Mesendoderm (in vitro differentiated cells): ENCODE results near the gene GPR158. TPM values are rescaled to one million over a fixed set of nuclear protein-coding genes. Genes with fewer than 3 reads are reported as not detected.

ENCODE experiments used
- DNase-seq: peaks from one replicate; pipeline ENCODE4 v3.0.0; 2013
- H2AK5ac ChIP-seq: 2 replicates; pipeline ENCODE4 v1.6.1; 2013; ENCODE audit warnings: low read length, inconsistent platforms
- H2BK120ac ChIP-seq: 2 replicates; pipeline ENCODE4 v1.6.1; 2013; ENCODE audit warnings: low read depth, mild to moderate bottlenecking, low read length, moderate library complexity, mixed read lengths
- H2BK15ac ChIP-seq: replicated peaks from 2 replicates; pipeline ENCODE4 v1.6.1; 2013; ENCODE audit warnings: low read depth, mild to moderate bottlenecking, moderate library complexity
- H2BK5ac ChIP-seq: 2 replicates; pipeline ENCODE4 v1.6.1; 2013; ENCODE audit warnings: low read length, inconsistent platforms
- H3K18ac ChIP-seq: 2 replicates; pipeline ENCODE4 v1.6.1; 2013; ENCODE audit warnings: mild to moderate bottlenecking, low read length, mixed read lengths
- H3K23ac ChIP-seq: one replicate; pipeline ENCODE4 v1.6.1; 2013; ENCODE audit warnings: low read length
- H3K27ac ChIP-seq: 2 replicates; pipeline ENCODE4 v1.5.1; 2013; ENCODE audit warnings: low read depth, mild to moderate bottlenecking, inconsistent platforms, low read length, moderate library complexity
- H3K27me3 ChIP-seq: 2 replicates; pipeline ENCODE4 v1.6.1; 2013; ENCODE audit warnings: low read length, control low read depth, mild to moderate bottlenecking, inconsistent platforms; ENCODE audit not compliant: insufficient read depth, poor library complexity
- H3K36me3 ChIP-seq: 2 replicates; pipeline ENCODE4 v1.6.1; 2013; ENCODE audit warnings: low read length, inconsistent platforms; ENCODE audit not compliant: control insufficient read depth, insufficient read depth
- H3K4ac ChIP-seq: one replicate; pipeline ENCODE4 v1.6.1; 2013; ENCODE audit warnings: low read depth, mild to moderate bottlenecking, low read length, moderate library complexity
- H3K4me1 ChIP-seq: 2 replicates; pipeline ENCODE4 v1.6.1; 2013; ENCODE audit warnings: low read depth, low read length, inconsistent platforms; ENCODE audit not compliant: control insufficient read depth
- H3K4me2 ChIP-seq: 2 replicates; pipeline ENCODE4 v1.6.1; 2013; ENCODE audit warnings: low read length
- H3K4me3 ChIP-seq: 2 replicates; pipeline ENCODE4 v1.5.1; 2013; ENCODE audit warnings: mild to moderate bottlenecking, low read length
- H3K56ac ChIP-seq: one replicate; pipeline ENCODE4 v1.6.1; 2013; ENCODE audit warnings: low read length
- H3K79me1 ChIP-seq: 2 replicates; pipeline ENCODE4 v1.6.1; 2013; ENCODE audit warnings: low read length, inconsistent platforms
- H3K79me2 ChIP-seq: 2 replicates; pipeline ENCODE4 v1.6.1; 2013; ENCODE audit warnings: mild to moderate bottlenecking, low read length; ENCODE audit not compliant: control insufficient read depth, insufficient read depth
- H3K9ac ChIP-seq: 2 replicates; pipeline ENCODE4 v1.6.1; 2013; ENCODE audit warnings: low read length, inconsistent platforms
- H4K5ac ChIP-seq: one replicate; pipeline ENCODE4 v1.6.1; 2013; ENCODE audit warnings: low read length
- H4K8ac ChIP-seq: one replicate; pipeline ENCODE4 v1.6.1; 2013; ENCODE audit warnings: low read depth, mild to moderate bottlenecking, control low read depth, low read length, moderate library complexity
- WGBS: extraction: QIAGEN DNeasy Blood & Tissue Kit; methylation state at CpG from one replicate; pipeline ENCODE4 v1.1.7; 2013; ENCODE audit warnings: low lambda C conversion rate, missing lambda C conversion rate; ENCODE audit not compliant: insufficient coverage; ENCODE audit errors: extremely low coverage; 5-methylcytosine and 5-hydroxymethylcytosine counted together
- polyA plus RNA-seq, 2 experiments: library from polyadenylated mRNA; stranded (reverse); fragments of 200-250 nt; gene quantifications; one replicate each; pipeline ENCODE4 v1.2.3, GENCODE V29; 2013

Gene GPR158
- polyA plus RNA-seq (2013, experiment 1 of 2), result 0.18 TPM
- polyA plus RNA-seq (2013, experiment 2 of 2), result 0.18 TPM

DNA sequence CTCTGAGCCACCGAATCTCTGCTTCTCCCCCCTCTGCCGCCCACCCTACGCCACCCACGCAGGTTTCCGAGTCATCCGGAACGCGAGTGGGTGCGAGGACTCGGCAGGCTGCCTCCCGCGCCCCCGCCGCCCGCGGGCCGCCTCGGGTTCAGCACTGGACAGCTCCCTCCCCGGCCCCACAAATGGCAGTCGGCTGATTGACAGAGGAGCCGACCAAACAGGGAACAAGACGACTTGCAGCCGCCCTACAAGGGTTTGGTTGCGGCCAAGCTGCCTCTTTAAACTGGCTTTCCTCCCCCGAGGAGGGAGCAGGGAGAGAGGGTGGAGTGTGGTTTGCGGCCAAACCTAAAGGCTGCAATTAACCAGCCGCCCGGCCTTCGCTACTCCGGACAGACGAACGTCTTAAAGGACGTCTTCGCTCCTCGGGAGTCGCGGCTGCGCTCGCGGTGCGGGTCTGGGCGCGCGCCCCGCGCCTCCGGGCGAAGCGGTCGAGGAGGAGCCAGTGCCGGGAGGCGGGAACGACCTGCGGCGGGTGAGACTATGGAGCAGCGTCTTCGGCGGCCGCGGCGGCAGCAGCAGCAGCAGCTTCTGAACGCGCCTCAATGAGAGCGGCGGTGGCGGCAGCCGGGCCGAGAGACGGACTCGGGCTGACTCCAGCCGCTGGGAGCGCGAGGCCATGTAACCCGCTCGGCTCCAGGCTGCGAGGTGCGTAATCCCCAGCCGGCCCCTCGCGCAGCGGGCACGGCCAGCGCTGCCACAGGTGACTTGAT is at the start of gene GPR158:
TSS of gene GPR158 (plus strand) at position 541 of the 770 bp plus-strand sequence. CDS start 420 bp downstream, outside the sequence.
- Histone ChIP-seq H2BK5ac (no peak within 1 kb of the TSS), H3K4me2 (peak within 1 kb of the TSS; percentile 87), H3K18ac (no peak within 1 kb of the TSS), H2BK120ac (no peak within 1 kb of the TSS), H4K8ac (no peak within 1 kb of the TSS), H3K4me3 (peak within 1 kb of the TSS; percentile 71), H3K23ac (peak within 1 kb of the TSS; percentile 74), H3K79me2 (no peaks in the 10 kb centered on the region), H3K4me1 (no peaks in the 10 kb centered on the region), H3K36me3 (no peaks in the 10 kb centered on the region), H3K9ac (peak within 1 kb of the TSS; percentile 51), H3K4ac (no peak within 1 kb of the TSS), H2AK5ac (no peak within 1 kb of the TSS), H3K79me1 (no peaks in the 10 kb centered on the region), H3K27me3 (peaks cover 6% of the 10 kb centered on the region), H2BK15ac (no peak within 1 kb of the TSS), H3K27ac (no peak within 1 kb of the TSS), H4K5ac (no peak within 1 kb of the TSS), H3K56ac (peak within 1 kb of the TSS; percentile 65)
- peak; percentile 99 for DNase-seq
- no CpG with 5 or more reads among the region's 83 CpGs for WGBS

DNA sequence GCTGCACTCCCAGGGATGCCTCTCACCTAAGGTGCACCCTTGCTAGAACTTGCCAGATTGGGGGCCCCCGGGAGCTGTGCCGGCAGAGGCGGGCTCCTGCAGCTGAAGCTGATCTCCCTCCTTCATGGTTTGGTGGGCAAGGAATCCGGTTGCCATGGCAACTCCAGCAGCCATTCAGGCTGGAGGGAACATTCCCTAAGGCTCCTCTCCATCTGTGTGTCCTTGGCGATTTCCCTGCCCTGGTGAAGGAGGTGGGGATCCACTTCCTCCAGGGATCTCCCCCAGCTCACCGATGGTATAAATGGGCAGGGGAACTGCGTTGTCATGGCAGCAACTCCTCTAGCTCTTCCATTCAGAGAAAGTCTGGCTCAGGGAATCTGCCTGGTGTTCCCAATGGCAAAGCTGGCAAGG is 49.6 kb upstream of the GPR158 start:
- H4K8ac ChIP-seq, result no peak overlapping the region
- H3K4ac ChIP-seq, result no peak overlapping the region
- H2AK5ac ChIP-seq, result no peak overlapping the region
- no peak overlapping the region for H3K23ac ChIP-seq
- H4K5ac ChIP-seq, result no peak overlapping the region
- no peak overlapping the region for H3K9ac ChIP-seq
- no CpG with 5 or more reads among the region's 7 CpGs for WGBS
- H2BK120ac ChIP-seq, result no peak overlapping the region
- H3K27ac ChIP-seq, result no peak overlapping the region
- H3K79me1 ChIP-seq, result no peaks in the 10 kb centered on the region
- no peak overlapping the region for H3K4me3 ChIP-seq
- no peak overlapping the region for H3K4me2 ChIP-seq
- H3K18ac ChIP-seq, result no peak overlapping the region
- H3K79me2 ChIP-seq, result no peaks in the 10 kb centered on the region
- no peak overlapping the region for H2BK5ac ChIP-seq
- H3K36me3 ChIP-seq, result no peaks in the 10 kb centered on the region
- no peak overlapping the region for H3K56ac ChIP-seq
- no peaks in the 10 kb centered on the region for H3K4me1 ChIP-seq
- H3K27me3 ChIP-seq, result no peaks in the 10 kb centered on the region
- H2BK15ac ChIP-seq, result no peak overlapping the region
- DNase-seq, result peak; percentile 28

GRCh38 chr10:25129592-25129991 is 45.2 kb upstream of the GPR158 start:
- Histone ChIP-seq H4K8ac (no peak overlapping the region), H3K4ac (no peak overlapping the region), H3K36me3 (no peaks in the 10 kb centered on the region), H3K9ac (no peak overlapping the region), H3K27me3 (no peaks in the 10 kb centered on the region), H2AK5ac (no peak overlapping the region), H3K4me1 (no peaks in the 10 kb centered on the region), H4K5ac (no peak overlapping the region), H2BK5ac (no peak overlapping the region), H3K4me3 (no peak overlapping the region), H3K18ac (no peak overlapping the region), H3K4me2 (no peak overlapping the region), H3K79me1 (no peaks in the 10 kb centered on the region), H3K79me2 (no peaks in the 10 kb centered on the region), H3K27ac (no peak overlapping the region), H2BK120ac (no peak overlapping the region), H2BK15ac (no peak overlapping the region), H3K23ac (no peak overlapping the region), H3K56ac (no peak overlapping the region)
- DNase-seq, result no peak
- no CpG with 5 or more reads among the region's 4 CpGs for WGBS

DNA sequence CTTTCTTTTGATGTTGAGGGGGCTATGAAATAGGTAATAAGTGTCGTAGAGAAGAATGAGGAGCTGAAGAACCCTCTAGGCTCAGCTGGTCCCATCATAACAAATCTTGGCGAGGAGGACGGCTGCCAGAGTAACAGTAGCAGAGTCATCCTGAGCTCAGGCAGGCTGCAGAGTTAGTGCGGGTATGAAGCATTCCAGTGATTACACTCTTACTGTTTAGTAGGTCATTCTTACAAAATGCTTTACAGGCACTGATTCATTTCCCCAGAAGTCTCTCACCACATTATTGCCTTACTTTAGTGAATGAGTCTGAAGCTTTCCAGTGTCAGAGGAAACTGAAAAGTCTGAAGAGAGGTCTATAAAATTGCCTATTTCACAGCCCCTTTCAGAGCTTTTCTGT is 43.9 kb upstream of the GPR158 start:
- no CpG with 5 or more reads among the region's 4 CpGs for WGBS
- Histone ChIP-seq H2BK120ac (no peak overlapping the region), H4K5ac (no peak overlapping the region), H3K79me2 (no peaks in the 10 kb centered on the region), H3K18ac (no peak overlapping the region), H3K4me2 (no peak overlapping the region), H3K56ac (no peak overlapping the region), H2BK15ac (no peak overlapping the region), H3K36me3 (no peaks in the 10 kb centered on the region), H4K8ac (no peak overlapping the region), H3K4me3 (no peak overlapping the region), H3K27me3 (no peaks in the 10 kb centered on the region), H2AK5ac (no peak overlapping the region), H3K9ac (no peak overlapping the region), H2BK5ac (no peak overlapping the region), H3K27ac (no peak overlapping the region), H3K4ac (no peak overlapping the region), H3K79me1 (no peaks in the 10 kb centered on the region), H3K4me1 (no peaks in the 10 kb centered on the region), H3K23ac (no peak overlapping the region)
- no peak for DNase-seq

DNA sequence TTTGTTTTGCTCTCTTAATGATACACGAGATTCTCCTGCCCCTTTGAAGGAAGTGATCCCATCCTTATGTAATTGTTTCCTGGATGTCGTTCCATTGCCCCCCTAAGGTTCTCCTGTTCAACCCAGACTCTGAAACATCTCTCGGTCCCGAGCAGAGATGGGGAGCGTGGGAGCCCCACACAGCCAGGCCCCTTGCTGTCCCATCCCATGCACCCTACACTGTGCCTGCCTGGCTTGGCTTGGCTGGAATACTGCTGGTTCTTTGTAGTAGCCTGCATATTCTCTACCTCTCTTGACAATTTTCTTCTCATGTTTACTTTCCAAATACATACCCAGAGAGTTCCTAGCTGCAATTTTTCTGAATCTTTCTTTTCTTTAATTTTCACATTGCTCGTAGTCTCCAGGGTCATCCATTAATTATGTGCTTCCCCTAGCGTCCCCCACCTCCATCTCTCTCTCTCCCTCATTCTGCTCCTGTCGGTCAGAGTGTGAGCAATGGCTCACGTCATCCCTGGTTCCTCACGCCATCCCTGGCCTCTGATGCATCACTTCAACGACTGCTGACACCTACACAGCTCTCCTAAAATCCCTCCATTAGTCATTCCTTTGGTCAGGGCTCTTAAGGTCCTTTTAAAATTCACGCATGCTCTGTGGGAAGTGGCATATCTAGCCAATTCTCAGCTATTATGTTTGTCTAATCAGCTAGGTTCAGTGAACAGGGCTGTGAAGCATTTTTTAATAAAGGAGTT is 32.5 kb upstream of the GPR158 start:
- H3K79me2 ChIP-seq, result no peaks in the 10 kb centered on the region
- H2BK120ac ChIP-seq, result no peak overlapping the region
- no peak for DNase-seq
- no peaks in the 10 kb centered on the region for H3K36me3 ChIP-seq
- H4K8ac ChIP-seq, result no peak overlapping the region
- H2BK15ac ChIP-seq, result no peak overlapping the region
- no peak overlapping the region for H3K4me3 ChIP-seq
- no peak overlapping the region for H4K5ac ChIP-seq
- H3K4me2 ChIP-seq, result no peak overlapping the region
- no peak overlapping the region for H3K4ac ChIP-seq
- no peak overlapping the region for H2AK5ac ChIP-seq
- H3K9ac ChIP-seq, result no peak overlapping the region
- no CpG with 5 or more reads among the region's 12 CpGs for WGBS
- no peak overlapping the region for H3K18ac ChIP-seq
- H3K56ac ChIP-seq, result no peak overlapping the region
- no peaks in the 10 kb centered on the region for H3K27me3 ChIP-seq
- no peaks in the 10 kb centered on the region for H3K79me1 ChIP-seq
- H3K27ac ChIP-seq, result no peak overlapping the region
- no peak overlapping the region for H3K23ac ChIP-seq
- no peak overlapping the region for H2BK5ac ChIP-seq
- no peaks in the 10 kb centered on the region for H3K4me1 ChIP-seq
